PFSK-1 (cell line): ENCODE data around the gene FLRT1.

Source experiments
- FOXP2 ChIP-seq: optimal IDR thresholded peaks from 2 replicates; pipeline ENCODE3; 2011; ENCODE audit warnings: borderline replicate concordance, control low read depth, inconsistent platforms; ENCODE audit not compliant: insufficient read depth; ENCODE audit errors: extremely low read length, extremely low read depth
- POLR2AphosphoS5 ChIP-seq: IDR thresholded peaks from 2 replicates; pipeline ENCODE4 v1.6.1; 2012; ENCODE audit warnings: low read depth, mild to moderate bottlenecking, control low read depth, low read length, moderate library complexity
- SIN3A ChIP-seq: IDR thresholded peaks from 2 replicates; pipeline ENCODE4 v1.6.1; 2012; ENCODE audit warnings: mild to moderate bottlenecking, low read length, moderate library complexity, borderline replicate concordance; ENCODE audit not compliant: insufficient read depth
- TAF1 ChIP-seq: IDR thresholded peaks from 2 replicates; pipeline ENCODE4 v1.6.1; 2012; ENCODE audit warnings: low read length, control low read depth, borderline replicate concordance; ENCODE audit not compliant: insufficient read depth
- TF ChIP-seq, protein P1 (sequence below), 2 experiments: IDR thresholded peaks; 2 replicates each; pipeline versions ENCODE4 v1.6.1 to v1.8.0; 2011 to 2012; ENCODE audit warnings: low read depth in 2 of 2, low read length in 2 of 2, control low read depth in 1 of 2, inconsistent platforms in 1 of 2, mild to moderate bottlenecking in 1 of 2, moderate library complexity in 1 of 2; ENCODE audit not compliant: insufficient read depth in 1 of 2

The FLRT1 gene

DNA sequence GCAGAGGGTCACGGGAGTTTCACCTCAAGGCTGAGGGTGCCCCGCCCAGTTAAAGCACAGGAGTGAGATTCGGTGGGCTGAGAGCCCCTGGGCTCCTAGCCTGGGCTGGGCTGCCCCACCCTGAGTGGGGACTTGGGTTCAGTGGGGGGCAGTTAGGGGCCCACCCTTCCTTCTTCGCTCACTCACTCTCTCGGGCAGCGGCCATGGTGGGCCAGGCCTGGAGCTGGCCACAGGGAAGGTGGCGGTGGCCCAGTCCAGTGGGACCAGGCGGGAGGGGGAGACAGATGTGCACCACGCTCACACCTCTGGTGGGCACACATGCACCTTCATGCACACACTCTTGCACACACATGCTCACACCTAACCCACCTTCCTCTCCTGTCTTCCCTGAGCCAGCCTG lies 6.1 kb downstream of the FLRT1 start:
- no peak for TF ChIP-seq FOXP2
- no peak for TF ChIP-seq SIN3A

DNA sequence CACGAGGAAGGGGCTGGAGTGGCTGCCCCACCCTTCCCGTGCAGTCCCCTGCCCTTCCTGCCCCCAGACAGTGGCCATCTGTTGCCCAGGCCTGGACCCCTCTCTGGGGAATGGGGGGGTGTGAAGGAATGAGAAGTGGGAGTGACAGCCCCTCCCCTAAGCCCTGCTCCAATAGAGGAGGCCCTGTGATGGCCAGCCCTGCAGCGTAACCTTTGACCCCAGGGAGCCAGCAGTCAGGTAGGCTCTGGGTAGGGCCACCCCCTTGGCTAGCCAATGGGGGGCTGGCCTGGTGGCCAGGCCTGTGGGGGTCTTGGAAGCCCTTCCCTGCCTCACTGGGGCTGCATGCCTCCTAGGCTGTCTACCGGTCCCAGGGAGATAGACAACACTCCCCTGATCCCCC lies 6.6 kb downstream of the FLRT1 start:
- TF ChIP-seq, protein P1, sequence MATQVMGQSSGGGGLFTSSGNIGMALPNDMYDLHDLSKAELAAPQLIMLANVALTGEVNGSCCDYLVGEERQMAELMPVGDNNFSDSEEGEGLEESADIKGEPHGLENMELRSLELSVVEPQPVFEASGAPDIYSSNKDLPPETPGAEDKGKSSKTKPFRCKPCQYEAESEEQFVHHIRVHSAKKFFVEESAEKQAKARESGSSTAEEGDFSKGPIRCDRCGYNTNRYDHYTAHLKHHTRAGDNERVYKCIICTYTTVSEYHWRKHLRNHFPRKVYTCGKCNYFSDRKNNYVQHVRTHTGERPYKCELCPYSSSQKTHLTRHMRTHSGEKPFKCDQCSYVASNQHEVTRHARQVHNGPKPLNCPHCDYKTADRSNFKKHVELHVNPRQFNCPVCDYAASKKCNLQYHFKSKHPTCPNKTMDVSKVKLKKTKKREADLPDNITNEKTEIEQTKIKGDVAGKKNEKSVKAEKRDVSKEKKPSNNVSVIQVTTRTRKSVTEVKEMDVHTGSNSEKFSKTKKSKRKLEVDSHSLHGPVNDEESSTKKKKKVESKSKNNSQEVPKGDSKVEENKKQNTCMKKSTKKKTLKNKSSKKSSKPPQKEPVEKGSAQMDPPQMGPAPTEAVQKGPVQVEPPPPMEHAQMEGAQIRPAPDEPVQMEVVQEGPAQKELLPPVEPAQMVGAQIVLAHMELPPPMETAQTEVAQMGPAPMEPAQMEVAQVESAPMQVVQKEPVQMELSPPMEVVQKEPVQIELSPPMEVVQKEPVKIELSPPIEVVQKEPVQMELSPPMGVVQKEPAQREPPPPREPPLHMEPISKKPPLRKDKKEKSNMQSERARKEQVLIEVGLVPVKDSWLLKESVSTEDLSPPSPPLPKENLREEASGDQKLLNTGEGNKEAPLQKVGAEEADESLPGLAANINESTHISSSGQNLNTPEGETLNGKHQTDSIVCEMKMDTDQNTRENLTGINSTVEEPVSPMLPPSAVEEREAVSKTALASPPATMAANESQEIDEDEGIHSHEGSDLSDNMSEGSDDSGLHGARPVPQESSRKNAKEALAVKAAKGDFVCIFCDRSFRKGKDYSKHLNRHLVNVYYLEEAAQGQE (IDR thresholded peaks at IDR 0.05; ENCODE audit: insufficient read depth in 1 of 2, low read depth in 2 of 2, low read length in 2 of 2), result no peak
- TF ChIP-seq FOXP2 (no peak), SIN3A (no peak), TAF1 (no peak), POLR2AphosphoS5 (no peak)

DNA sequence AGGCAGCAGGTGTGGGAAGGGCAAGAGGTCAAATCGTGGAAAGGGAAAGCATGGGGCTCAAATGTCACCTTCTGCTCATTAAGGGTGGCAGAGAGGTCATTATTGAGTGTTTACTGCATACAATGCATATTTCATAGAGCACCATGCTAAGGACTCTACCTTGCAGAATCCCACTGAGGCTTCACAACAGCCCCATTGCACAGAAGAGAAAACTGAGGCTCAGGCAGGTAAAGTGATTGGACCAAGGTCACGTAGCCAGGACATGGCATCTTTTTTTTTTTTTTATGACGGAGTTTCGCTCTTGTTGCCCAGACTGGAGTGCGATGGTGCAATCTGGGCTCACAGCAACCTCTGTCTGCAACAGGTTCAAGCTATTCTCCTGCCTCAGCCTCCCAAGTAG lies 7.8 kb downstream of the FLRT1 start:
- TF ChIP-seq POLR2AphosphoS5 (no peak), TAF1 (no peak), FOXP2 (no peak), SIN3A (no peak)
- TF ChIP-seq, protein P1 (IDR thresholded peaks at IDR 0.05; ENCODE audit: insufficient read depth in 1 of 2, low read depth in 2 of 2, low read length in 2 of 2), result no peak

DNA sequence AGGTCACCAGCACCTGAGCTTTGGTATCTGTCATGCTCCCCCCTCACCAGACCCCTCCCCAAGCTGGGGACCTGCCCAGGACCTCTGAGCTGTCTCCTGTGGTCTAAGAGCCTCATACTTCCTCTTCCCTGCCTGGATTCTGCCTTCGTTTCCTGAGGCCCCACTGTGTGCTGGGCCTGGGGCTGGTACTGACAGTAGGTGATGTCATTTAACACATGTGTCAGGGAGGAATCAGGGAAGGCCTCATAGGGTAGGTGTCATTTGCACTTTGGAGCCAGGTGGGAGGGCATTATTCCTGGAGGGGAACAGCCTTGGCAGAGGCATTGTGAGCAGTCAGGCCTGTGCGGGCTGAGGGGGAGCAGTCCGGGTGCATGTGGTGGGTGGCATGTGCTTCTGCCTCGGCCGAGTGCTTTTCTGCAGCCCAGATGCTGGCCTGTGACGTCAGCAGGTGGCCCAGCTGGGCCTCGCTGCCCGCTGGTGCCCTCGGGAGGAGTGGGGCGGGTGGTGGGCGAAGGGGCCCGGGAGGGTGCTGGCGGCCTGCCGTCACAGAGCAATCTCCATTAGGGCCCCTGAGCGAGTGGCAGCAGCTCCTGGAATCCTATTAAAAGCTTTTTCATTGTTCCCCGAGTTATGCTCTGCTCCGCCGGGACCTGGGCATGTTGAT lies 9.1 kb downstream of the FLRT1 start:
- TF ChIP-seq TAF1 (no peak), FOXP2 (no peak), POLR2AphosphoS5 (no peak), SIN3A (no peak)
- TF ChIP-seq, protein P1 (IDR thresholded peaks at IDR 0.05; ENCODE audit: insufficient read depth in 1 of 2, low read depth in 2 of 2, low read length in 2 of 2), result no peak

DNA sequence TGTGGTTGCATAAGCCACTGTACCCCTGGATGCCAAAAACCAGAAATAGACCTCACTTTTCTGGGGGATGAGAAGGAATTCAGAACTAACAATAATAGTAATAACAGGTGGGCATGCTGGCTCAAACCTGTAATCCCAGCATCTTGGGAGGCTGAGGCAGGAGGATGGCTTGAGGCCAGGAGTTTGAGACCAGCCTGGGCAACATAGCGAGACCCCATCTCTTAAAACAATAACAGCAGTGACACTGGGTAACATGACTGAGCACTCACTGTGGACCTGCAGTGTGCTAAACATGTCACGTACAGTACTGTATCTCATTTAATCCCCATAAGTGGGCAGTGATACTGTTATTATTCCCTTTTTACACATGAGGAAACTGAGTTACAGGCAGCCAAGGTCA lies 10.0 kb downstream of the FLRT1 start:
- TF ChIP-seq SIN3A, result no peak
- TF ChIP-seq TAF1, result no peak
- TF ChIP-seq, protein P1 (IDR thresholded peaks at IDR 0.05; ENCODE audit: insufficient read depth in 1 of 2, low read depth in 2 of 2, low read length in 2 of 2), result no peak
- no peak for TF ChIP-seq POLR2AphosphoS5
